HEK293 (cell line): ENCODE results near the gene PAXX.
A peak's percentile ranks its signal among the peaks of the same experiment; 100 is the strongest.

Experiments used
- ATF2 ChIP-seq: fragments of 450-650 bp; formaldehyde crosslinking; IDR thresholded peaks from 2 replicates; pipeline ENCODE4 v1.5.1; 2016; ENCODE audit warnings: missing biosample characterization, missing genetic modification characterization, low read depth
- BCL6B ChIP-seq: fragments of 450-650 bp; formaldehyde crosslinking; IDR thresholded peaks from 2 replicates; pipeline ENCODE4 v1.5.1; 2017; ENCODE audit warnings: missing biosample characterization, missing genetic modification characterization
- FEZF1 ChIP-seq: fragments of 450-650 bp; formaldehyde crosslinking; IDR thresholded peaks from 2 replicates; pipeline ENCODE4 v1.5.1; 2016; ENCODE audit warnings: missing biosample characterization, missing genetic modification characterization
- IKZF3 ChIP-seq: fragments of 450-650 bp; IDR thresholded peaks from 2 replicates; pipeline ENCODE4 v1.5.0; 2018; ENCODE audit warnings: missing biosample characterization, mild to moderate bottlenecking, missing genetic modification characterization, moderate library complexity
- KLF17 ChIP-seq: fragments of 450-650 bp; formaldehyde crosslinking; IDR thresholded peaks from 2 replicates; pipeline ENCODE4 v1.5.1; 2016; ENCODE audit warnings: missing biosample characterization, missing genetic modification characterization
- TCF7L2 ChIP-seq: IDR thresholded peaks from 2 replicates; pipeline ENCODE4 v1.6.1; 2011; ENCODE audit warnings: low read depth, mild to moderate bottlenecking, inconsistent platforms, low read length, moderate library complexity, borderline replicate concordance
- ZBTB1 ChIP-seq: fragments of 450-650 bp; formaldehyde crosslinking; IDR thresholded peaks from 2 replicates; pipeline ENCODE4 v1.5.1; 2016; ENCODE audit warnings: missing biosample characterization, missing genetic modification characterization
- ZBTB20 ChIP-seq: fragments of 450-650 bp; formaldehyde crosslinking; IDR thresholded peaks from 2 replicates; pipeline ENCODE4 v1.5.1; 2016; ENCODE audit warnings: missing biosample characterization, missing genetic modification characterization
- ZBTB49 ChIP-seq: fragments of 450-650 bp; formaldehyde crosslinking; IDR thresholded peaks from 2 replicates; pipeline ENCODE4 v1.5.1; 2016; ENCODE audit warnings: missing biosample characterization, missing genetic modification characterization, low read depth
- ZFHX2 ChIP-seq: fragments of 450-650 bp; formaldehyde crosslinking; conservative IDR thresholded peaks from 2 replicates; pipeline ENCODE4 v1.5.1; 2016; ENCODE audit warnings: missing biosample characterization, missing genetic modification characterization
- ZNF121 ChIP-seq: fragments of 450-650 bp; formaldehyde crosslinking; IDR thresholded peaks from 2 replicates; pipeline ENCODE4 v1.5.1; 2016; ENCODE audit warnings: missing biosample characterization, missing genetic modification characterization
- ZNF175 ChIP-seq: fragments of 450-650 bp; formaldehyde crosslinking; IDR thresholded peaks from 2 replicates; pipeline ENCODE4 v1.5.1; 2016; ENCODE audit warnings: missing biosample characterization, missing genetic modification characterization
- ZNF18 ChIP-seq: fragments of 450-650 bp; formaldehyde crosslinking; IDR thresholded peaks from 2 replicates; pipeline ENCODE4 v1.5.1; 2016; ENCODE audit warnings: missing biosample characterization, missing genetic modification characterization
- ZNF223 ChIP-seq: fragments of 450-650 bp; formaldehyde crosslinking; IDR thresholded peaks from 2 replicates; pipeline ENCODE4 v1.5.1; 2016; ENCODE audit warnings: missing biosample characterization, missing genetic modification characterization
- ZNF239 ChIP-seq: fragments of 450-650 bp; formaldehyde crosslinking; IDR thresholded peaks from 2 replicates; pipeline ENCODE4 v1.5.1; 2016; ENCODE audit warnings: missing biosample characterization, missing genetic modification characterization
- ZNF266 ChIP-seq: fragments of 450-650 bp; formaldehyde crosslinking; IDR thresholded peaks from 2 replicates; pipeline ENCODE4 v1.5.1; 2016; ENCODE audit warnings: missing biosample characterization, missing genetic modification characterization, low read depth
- ZNF280C ChIP-seq: fragments of 450-650 bp; formaldehyde crosslinking; IDR thresholded peaks from 2 replicates; pipeline ENCODE4 v1.5.1; 2016; ENCODE audit warnings: missing biosample characterization, missing genetic modification characterization
- ZNF311 ChIP-seq: fragments of 450-650 bp; formaldehyde crosslinking; IDR thresholded peaks from 2 replicates; pipeline ENCODE4 v1.5.1; 2017; ENCODE audit warnings: missing biosample characterization, missing genetic modification characterization, borderline replicate concordance
- ZNF366 ChIP-seq: fragments of 450-650 bp; formaldehyde crosslinking; conservative IDR thresholded peaks from 2 replicates; pipeline ENCODE4 v1.5.1; 2016; ENCODE audit warnings: missing biosample characterization, missing genetic modification characterization
- ZNF37A ChIP-seq: fragments of 450-650 bp; IDR thresholded peaks from 2 replicates; pipeline ENCODE4 v1.5.1; 2018; ENCODE audit warnings: missing biosample characterization, missing genetic modification characterization
- ZNF391 ChIP-seq: fragments of 450-650 bp; formaldehyde crosslinking; IDR thresholded peaks from 2 replicates; pipeline ENCODE4 v1.5.1; 2016; ENCODE audit warnings: low read depth, missing biosample characterization, missing genetic modification characterization, borderline replicate concordance
- ZNF398 ChIP-seq: fragments of 450-650 bp; formaldehyde crosslinking; IDR thresholded peaks from 2 replicates; pipeline ENCODE4 v1.5.1; 2017; ENCODE audit warnings: missing biosample characterization, missing genetic modification characterization
- ZNF529 ChIP-seq: fragments of 450-650 bp; formaldehyde crosslinking; IDR thresholded peaks from 2 replicates; pipeline ENCODE4 v1.5.1; 2017; ENCODE audit warnings: missing genetic modification characterization, missing biosample characterization; ENCODE audit not compliant: insufficient replicate concordance
- ZNF560 ChIP-seq: fragments of 450-650 bp; formaldehyde crosslinking; IDR thresholded peaks from 2 replicates; pipeline ENCODE4 v1.5.1; 2017; ENCODE audit warnings: missing biosample characterization, missing genetic modification characterization, borderline replicate concordance
- ZNF629 ChIP-seq: fragments of 450-650 bp; formaldehyde crosslinking; IDR thresholded peaks from 2 replicates; pipeline ENCODE4 v1.5.1; 2017; ENCODE audit warnings: missing biosample characterization, missing genetic modification characterization
- ZNF707 ChIP-seq: fragments of 450-650 bp; formaldehyde crosslinking; IDR thresholded peaks from 2 replicates; pipeline ENCODE4 v1.5.1; 2016; ENCODE audit warnings: missing biosample characterization, missing genetic modification characterization
- ZNF747 ChIP-seq: fragments of 450-650 bp; formaldehyde crosslinking; IDR thresholded peaks from 2 replicates; pipeline ENCODE4 v1.5.1; 2016; ENCODE audit warnings: missing biosample characterization, missing genetic modification characterization
- ZNF777 ChIP-seq: fragments of 450-650 bp; formaldehyde crosslinking; IDR thresholded peaks from 2 replicates; pipeline ENCODE4 v1.5.1; 2017; ENCODE audit warnings: missing biosample characterization, missing genetic modification characterization, borderline replicate concordance

PAXX gene

GRCh38 chr9:136944519-136945332, 47.5 kb upstream of the PAXX start, which contains the start of the genes C8G and FBXW5 (continued):
- TF ChIP-seq ZNF18 (tag by site-specific recombination): no peak
- no peak; the same call in 1 of the 2 replicates for TF ChIP-seq ZNF391
- peak; percentile 50 for TF ChIP-seq ZNF629 (tag by site-specific recombination)
- no peak for TF ChIP-seq ZNF266 (tag by site-specific recombination)
- TF ChIP-seq ZNF398 (tag by site-specific recombination): no peak
- TF ChIP-seq KLF17: no peak
- TF ChIP-seq ZNF175: no peak
- TF ChIP-seq ZBTB1 (tag by site-specific recombination): peak; percentile 70
- no peak for TF ChIP-seq ZNF366 (tag by site-specific recombination)
- TF ChIP-seq ZNF280C (tag by site-specific recombination): no peak
- TF ChIP-seq ZNF560: no peak
- TF ChIP-seq FEZF1: no peak
- no peak for TF ChIP-seq BCL6B (tag by site-specific recombination)
- no peak for TF ChIP-seq TCF7L2
- 0 out of 2 replicates have a peak, but pooled peaks have one; percentile 4 for TF ChIP-seq IKZF3 (tag by site-specific recombination)
- no peak for TF ChIP-seq ZNF529
- no peak for TF ChIP-seq ZNF239
- peak; percentile 91 for TF ChIP-seq ZFHX2 (tag by site-specific recombination)
- no peak for TF ChIP-seq ZNF223
- no peak for TF ChIP-seq ZNF707 (tag by site-specific recombination)
- TF ChIP-seq ZNF777 (tag by site-specific recombination): no peak
- peak; percentile 47; the same call in 1 of the 2 replicates for TF ChIP-seq ZBTB20
- no peak; the same call in 1 of the 2 replicates for TF ChIP-seq ZNF121 (tag by site-specific recombination)
- no peak for TF ChIP-seq ATF2
- TF ChIP-seq ZBTB49 (tag by site-specific recombination): no peak
- no peak for TF ChIP-seq ZNF311 (tag by site-specific recombination)
- TF ChIP-seq ZNF37A (tag by site-specific recombination): no peak
- TF ChIP-seq ZNF747 (tag by site-specific recombination): no peak
